Measurements from ENCODE around the gene RHBDD3.

Gene RHBDD3

DNA sequence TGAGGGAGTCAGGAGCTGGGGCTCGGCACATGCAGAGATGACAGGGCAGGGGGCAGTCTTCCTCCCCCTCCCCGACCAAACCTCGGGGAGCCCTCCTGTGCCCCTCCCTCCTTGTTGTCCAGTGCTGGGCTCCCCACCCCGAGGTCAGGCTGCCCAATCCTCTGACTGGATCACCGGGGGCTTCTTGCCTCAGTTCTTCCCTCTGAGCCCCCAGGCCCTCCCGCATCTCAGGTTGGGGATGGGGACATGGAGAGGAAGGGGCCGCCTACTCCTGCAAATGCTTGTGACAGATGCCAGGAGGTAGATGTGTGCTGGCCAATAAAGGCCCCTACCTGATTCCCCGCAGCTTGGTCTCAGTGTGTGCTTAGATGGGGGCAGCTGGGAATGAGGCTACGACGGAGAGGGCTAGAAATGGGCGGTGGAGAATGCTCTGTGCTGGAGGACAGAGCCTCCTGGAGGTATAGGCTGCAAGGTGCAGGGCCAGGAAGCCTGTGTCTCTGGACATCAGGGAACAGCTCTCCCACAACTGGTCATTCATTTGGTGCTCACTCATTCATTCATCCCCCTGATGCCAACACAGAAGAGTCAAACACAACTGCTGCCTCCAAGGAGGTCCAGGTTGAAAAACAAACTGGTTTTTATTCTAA is 8.4 kb downstream of the RHBDD3 start:
- Histone ChIP-seq H3K36me3 (replicated peaks) (no peaks in the 10 kb centered on the region), H3K27ac (no peak overlapping the region), H3K27me3 (replicated peaks) (no peaks in the 10 kb centered on the region), H3K4me3 (ENCODE audit: low read depth, low read length) (no peak overlapping the region)
- DNase-seq: no peak
- in situ Hi-C loops (cut with HindIII; ENCODE audit: low pct_ligation_motif_present, low sequenced_read_pairs): no loop called here
- TF ChIP-seq, protein P1, sequence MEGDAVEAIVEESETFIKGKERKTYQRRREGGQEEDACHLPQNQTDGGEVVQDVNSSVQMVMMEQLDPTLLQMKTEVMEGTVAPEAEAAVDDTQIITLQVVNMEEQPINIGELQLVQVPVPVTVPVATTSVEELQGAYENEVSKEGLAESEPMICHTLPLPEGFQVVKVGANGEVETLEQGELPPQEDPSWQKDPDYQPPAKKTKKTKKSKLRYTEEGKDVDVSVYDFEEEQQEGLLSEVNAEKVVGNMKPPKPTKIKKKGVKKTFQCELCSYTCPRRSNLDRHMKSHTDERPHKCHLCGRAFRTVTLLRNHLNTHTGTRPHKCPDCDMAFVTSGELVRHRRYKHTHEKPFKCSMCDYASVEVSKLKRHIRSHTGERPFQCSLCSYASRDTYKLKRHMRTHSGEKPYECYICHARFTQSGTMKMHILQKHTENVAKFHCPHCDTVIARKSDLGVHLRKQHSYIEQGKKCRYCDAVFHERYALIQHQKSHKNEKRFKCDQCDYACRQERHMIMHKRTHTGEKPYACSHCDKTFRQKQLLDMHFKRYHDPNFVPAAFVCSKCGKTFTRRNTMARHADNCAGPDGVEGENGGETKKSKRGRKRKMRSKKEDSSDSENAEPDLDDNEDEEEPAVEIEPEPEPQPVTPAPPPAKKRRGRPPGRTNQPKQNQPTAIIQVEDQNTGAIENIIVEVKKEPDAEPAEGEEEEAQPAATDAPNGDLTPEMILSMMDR (IDR thresholded peaks at IDR 0.05; ENCODE audit: low read depth, low read length, missing control alignments): peak; percentile 42

DNA sequence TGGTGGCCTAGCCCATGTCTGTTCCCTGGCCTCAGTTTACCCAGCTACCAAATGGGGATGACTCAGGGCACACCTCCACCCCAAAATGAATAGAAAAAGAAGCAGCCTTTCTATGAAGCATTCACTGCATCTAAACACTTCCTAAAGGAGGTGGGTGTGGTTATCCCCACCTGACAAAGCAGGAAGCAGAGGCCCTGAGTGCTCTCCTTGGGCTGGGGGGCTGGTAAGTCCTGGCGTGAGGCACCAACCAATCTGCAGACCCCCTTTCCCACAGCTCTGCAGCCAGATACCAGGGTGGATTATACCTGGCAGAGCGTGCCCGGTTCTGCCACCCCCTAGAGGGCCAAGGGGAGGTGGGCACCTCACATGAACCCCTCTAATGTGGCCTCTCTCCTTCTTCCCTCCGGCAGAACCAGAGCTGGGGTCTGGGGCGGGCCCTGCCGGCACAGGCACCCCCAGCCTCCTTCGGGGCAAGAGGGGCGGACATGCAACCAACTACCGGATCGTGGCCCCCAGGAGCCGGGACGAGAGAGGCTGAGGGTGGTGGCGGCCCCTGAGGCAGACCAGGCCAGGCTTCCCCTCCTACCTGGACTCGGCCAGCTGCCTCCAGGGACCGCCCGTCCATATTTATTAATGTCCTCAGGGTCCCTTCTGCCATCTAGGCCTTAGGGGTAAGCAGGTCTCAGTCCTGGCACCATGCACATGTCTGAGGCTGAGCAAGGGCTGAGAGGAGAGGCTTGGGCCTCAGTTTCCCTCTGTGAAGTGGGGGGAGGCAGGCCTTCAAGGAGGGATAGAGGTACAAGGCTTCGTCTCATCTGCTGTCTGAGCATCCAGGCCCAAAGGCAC is 9.2 kb downstream of the RHBDD3 start:
- H3K27me3 ChIP-seq (replicated peaks): no peaks in the 10 kb centered on the region
- no peak overlapping the region for H3K27ac ChIP-seq
- no peaks in the 10 kb centered on the region for H3K36me3 ChIP-seq (replicated peaks)
- TF ChIP-seq, protein P1 (IDR thresholded peaks at IDR 0.05; ENCODE audit: low read depth, low read length, missing control alignments): no peak
- in situ Hi-C loops (cut with HindIII; ENCODE audit: low pct_ligation_motif_present, low sequenced_read_pairs): no loop called here
- no peak for DNase-seq
- no peak overlapping the region for H3K4me3 ChIP-seq (ENCODE audit: low read depth, low read length)

DNA sequence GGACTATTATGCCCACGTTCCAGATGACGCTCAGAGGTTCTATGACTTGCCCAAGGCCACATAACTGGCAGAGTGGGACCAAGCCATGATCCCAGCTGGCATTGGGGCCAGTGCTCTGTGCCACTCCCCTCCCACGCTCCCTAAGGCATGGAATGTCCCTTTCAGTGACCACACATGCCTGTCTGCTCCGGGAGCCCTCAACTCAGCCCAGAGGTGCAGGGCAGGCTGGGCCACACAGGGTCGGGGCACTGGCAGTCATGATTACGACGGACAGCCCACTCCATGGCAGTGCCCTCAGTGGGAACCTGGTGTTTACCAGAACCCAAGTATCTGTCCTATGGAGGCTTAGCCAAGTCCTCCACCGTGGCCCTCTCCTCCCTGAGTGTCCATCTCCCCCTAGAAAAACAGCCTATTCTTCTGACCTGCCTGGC is 10.0 kb downstream of the RHBDD3 start:
- Histone ChIP-seq H3K4me3 (ENCODE audit: low read depth, low read length) (no peak overlapping the region), H3K27ac (no peak overlapping the region), H3K36me3 (replicated peaks) (no peaks in the 10 kb centered on the region), H3K27me3 (replicated peaks) (no peaks in the 10 kb centered on the region)
- DNase-seq: no peak
- in situ Hi-C loops (cut with HindIII; ENCODE audit: low pct_ligation_motif_present, low sequenced_read_pairs): no loop called here
- TF ChIP-seq, protein P1 (IDR thresholded peaks at IDR 0.05; ENCODE audit: low read depth, low read length, missing control alignments): no peak

DNA sequence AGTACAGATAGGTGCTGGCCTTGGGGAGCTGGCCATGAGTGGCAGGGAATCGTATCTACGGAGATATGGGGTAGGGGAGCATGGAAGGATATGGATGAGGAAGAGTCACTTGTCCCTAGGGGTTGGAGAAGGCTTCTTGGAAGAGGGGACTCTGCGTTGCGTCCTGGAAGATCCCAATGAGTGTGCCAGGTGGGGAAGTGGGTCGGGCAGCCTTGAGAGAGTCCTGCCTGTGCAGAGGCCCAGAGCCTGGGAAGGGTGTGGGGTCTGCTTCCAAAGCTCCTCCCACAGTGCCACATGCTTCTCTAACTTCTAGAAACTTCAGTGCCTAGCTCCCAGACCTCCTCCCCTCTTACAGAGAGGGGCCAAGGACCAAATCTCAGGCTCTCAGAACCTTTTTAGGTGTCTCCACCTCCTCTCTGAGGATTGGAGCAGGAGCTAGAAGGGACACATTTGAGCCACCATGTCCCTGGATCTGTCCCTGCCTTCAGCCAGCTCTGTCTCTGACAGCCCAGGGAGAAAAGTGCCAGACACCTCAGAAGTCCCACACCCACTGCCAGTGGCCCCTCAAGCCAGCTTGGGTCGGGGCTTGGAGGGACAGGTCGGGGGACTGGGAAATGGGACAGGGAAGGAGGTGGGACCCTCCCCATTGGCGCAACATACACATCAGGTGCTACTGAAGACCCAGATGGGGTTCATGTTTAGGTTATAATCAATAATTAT is 11.0 kb downstream of the RHBDD3 start:
- no peak for DNase-seq
- in situ Hi-C loops (cut with HindIII; ENCODE audit: low pct_ligation_motif_present, low sequenced_read_pairs): no loop called here
- TF ChIP-seq, protein P1 (IDR thresholded peaks at IDR 0.05; ENCODE audit: low read depth, low read length, missing control alignments): no peak
- Histone ChIP-seq H3K27ac (no peak overlapping the region), H3K4me3 (ENCODE audit: low read depth, low read length) (no peak overlapping the region), H3K27me3 (replicated peaks) (no peaks in the 10 kb centered on the region), H3K36me3 (replicated peaks) (no peaks in the 10 kb centered on the region)

DNA sequence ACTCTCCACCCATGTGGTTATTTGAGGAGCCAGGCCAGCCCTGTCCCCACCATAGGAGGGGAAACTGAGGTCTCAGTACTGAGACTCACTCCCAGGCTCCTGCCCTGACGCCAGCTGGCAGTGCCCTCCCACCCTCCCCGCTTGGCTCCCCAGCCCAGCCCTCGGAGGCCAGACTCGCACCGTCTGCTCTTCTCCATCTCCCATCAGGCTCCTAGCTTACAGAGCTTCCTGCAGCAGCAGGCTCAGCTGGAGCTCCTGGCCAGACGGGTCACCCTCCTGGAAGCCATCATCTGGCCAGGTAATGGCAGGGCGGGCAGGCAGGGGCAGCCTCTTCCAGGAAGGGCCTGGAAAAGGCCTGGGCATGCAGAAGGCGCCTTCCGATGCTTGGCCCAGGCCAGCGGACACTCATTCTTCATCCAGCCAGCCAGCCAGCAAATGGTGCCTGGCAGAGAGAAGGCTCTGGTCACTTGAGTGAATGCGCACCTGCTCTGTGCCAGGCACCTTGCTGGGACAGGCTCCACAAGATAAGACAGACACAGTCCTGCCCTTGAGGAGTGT is 12.6 kb downstream of the RHBDD3 start:
- in situ Hi-C loops (cut with HindIII; ENCODE audit: low pct_ligation_motif_present, low sequenced_read_pairs): no loop called here
- no peaks in the 10 kb centered on the region for H3K36me3 ChIP-seq (replicated peaks)
- H3K4me3 ChIP-seq (ENCODE audit: low read depth, low read length): no peak overlapping the region
- H3K27me3 ChIP-seq (replicated peaks): no peaks in the 10 kb centered on the region
- no peak overlapping the region for H3K27ac ChIP-seq
- DNase-seq: no peak
- TF ChIP-seq, protein P1 (IDR thresholded peaks at IDR 0.05; ENCODE audit: low read depth, low read length, missing control alignments): no peak

Data from brain microvascular endothelial cell (primary cell).